Measurements from ENCODE around the gene DAPK1. TPM values are rescaled to one million over a fixed set of nuclear protein-coding genes. Genes with fewer than 3 reads are reported as not detected.

DAPK1 gene
- total and polyA plus RNA-seq, 2 donors (not counting 3 experiments of a cell fraction or from before 2014, with no cell fraction given): 58.9 to 119 TPM

DNA sequence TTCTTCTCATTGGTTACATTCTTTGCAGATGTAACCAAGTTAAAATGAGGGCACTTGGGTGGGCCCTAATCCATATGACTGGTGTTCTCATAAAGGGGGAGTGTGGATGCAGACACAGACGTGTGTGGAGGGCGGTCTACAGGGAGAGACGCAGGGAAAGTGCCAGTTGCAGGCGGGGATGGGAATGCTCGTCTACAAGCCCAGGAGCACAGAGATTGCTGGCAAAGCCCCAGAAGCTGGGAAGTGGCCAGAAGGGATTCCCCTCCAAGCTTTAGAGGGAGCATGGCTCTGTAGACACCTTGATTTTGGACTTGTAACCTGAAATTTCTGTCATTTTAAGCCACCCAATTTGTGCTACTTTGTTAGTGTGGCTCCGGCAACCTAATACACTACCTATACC, 131.4 kb downstream of the DAPK1 start:
- DNase-seq (ENCODE audit: low read depth, low spot score): no peak
- no peaks in the 10 kb centered on the region for H3K9me1 ChIP-seq (replicated peaks; ENCODE audit: control insufficient read depth, extremely low read depth, insufficient read depth, low read length)
- TF ChIP-seq MYC (IDR thresholded peaks at IDR 0.05; ENCODE audit: low read depth, low read length): no peak
- no peak for TF ChIP-seq FOS (IDR thresholded peaks at IDR 0.05; ENCODE audit: borderline replicate concordance, insufficient read depth, low read length)
- no peak for TF ChIP-seq EZH2 (IDR thresholded peaks at IDR 0.05; ENCODE audit: borderline replicate concordance, low read depth, low read length, severe bottlenecking)
- TF ChIP-seq POLR2A (IDR thresholded peaks at IDR 0.05; ENCODE audit: low read depth, low read length): no peak
- TF ChIP-seq, protein P1, sequence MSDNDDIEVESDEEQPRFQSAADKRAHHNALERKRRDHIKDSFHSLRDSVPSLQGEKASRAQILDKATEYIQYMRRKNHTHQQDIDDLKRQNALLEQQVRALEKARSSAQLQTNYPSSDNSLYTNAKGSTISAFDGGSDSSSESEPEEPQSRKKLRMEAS (IDR thresholded peaks at IDR 0.05; ENCODE audit: insufficient read depth, insufficient read length): no peak
- TF ChIP-seq POLR2AphosphoS5 (IDR thresholded peaks at IDR 0.05; ENCODE audit: insufficient read depth, low read depth, low read length): no peak
- no peak for TF ChIP-seq JUN (IDR thresholded peaks at IDR 0.05; ENCODE audit: borderline replicate concordance, insufficient read depth, insufficient read length, low read depth)
- TF ChIP-seq, protein P2, sequence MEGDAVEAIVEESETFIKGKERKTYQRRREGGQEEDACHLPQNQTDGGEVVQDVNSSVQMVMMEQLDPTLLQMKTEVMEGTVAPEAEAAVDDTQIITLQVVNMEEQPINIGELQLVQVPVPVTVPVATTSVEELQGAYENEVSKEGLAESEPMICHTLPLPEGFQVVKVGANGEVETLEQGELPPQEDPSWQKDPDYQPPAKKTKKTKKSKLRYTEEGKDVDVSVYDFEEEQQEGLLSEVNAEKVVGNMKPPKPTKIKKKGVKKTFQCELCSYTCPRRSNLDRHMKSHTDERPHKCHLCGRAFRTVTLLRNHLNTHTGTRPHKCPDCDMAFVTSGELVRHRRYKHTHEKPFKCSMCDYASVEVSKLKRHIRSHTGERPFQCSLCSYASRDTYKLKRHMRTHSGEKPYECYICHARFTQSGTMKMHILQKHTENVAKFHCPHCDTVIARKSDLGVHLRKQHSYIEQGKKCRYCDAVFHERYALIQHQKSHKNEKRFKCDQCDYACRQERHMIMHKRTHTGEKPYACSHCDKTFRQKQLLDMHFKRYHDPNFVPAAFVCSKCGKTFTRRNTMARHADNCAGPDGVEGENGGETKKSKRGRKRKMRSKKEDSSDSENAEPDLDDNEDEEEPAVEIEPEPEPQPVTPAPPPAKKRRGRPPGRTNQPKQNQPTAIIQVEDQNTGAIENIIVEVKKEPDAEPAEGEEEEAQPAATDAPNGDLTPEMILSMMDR (IDR thresholded peaks at IDR 0.05; ENCODE audit: extremely low read depth in 1 of 2, insufficient read depth in 1 of 2, low read depth in 1 of 2, low read length in 2 of 2): no peak
- TF ChIP-seq GATA2 (IDR thresholded peaks at IDR 0.05; ENCODE audit: insufficient read depth, insufficient read length, low read depth, low read length): no peak
- H3K36me3 ChIP-seq (ENCODE audit: control insufficient read depth in 2 of 2, extremely low read depth in 1 of 2, insufficient read depth in 2 of 2, low read length in 2 of 2): peaks cover under 1 to 11% of the 10 kb centered on the region in 2 experiments
- H3K27me3 ChIP-seq (ENCODE audit: control insufficient read depth in 2 of 2, insufficient read depth in 2 of 2, low read length in 2 of 2): no peaks in the 10 kb centered on the region
- H3K4me3 ChIP-seq (replicated peaks in 1 of 3; ENCODE audit: insufficient read depth in 1 of 3, low read depth in 1 of 3, low read length in 3 of 3): no peak overlapping the region
- no peaks in the 10 kb centered on the region for H4K20me1 ChIP-seq (replicated peaks; ENCODE audit: control insufficient read depth, extremely low read depth, insufficient read depth, low read length)
- POLR2A ChIA-PET: no interaction called here
- intact Hi-C loops (cut with micrococcal nuclease): no loop called here
- no peak overlapping the region for H3K27ac ChIP-seq (ENCODE audit: insufficient read depth, low read depth, low read length)
- CTCF ChIA-PET: no interaction called here
- BruUV-seq (replicated peaks): no TSS peak
- H3K79me2 ChIP-seq (ENCODE audit: control insufficient read depth, insufficient read depth, low read length): no peaks in the 10 kb centered on the region
- H2AFZ ChIP-seq (ENCODE audit: low read depth, low read length): no peak overlapping the region
- no peak overlapping the region for H3K9ac ChIP-seq (replicated peaks; ENCODE audit: extremely low read depth, insufficient read depth, low read length)
- dilution Hi-C loops (cut with MboI; ENCODE audit: extremely low pct_ligation_motif_present, low sequenced_read_pairs): no loop called here
- FAIRE-seq: no peak
- no peaks in the 10 kb centered on the region for H3K9me3 ChIP-seq (replicated peaks; ENCODE audit: control insufficient read depth, insufficient read depth, low read length)
- H3K4me2 ChIP-seq (ENCODE audit: insufficient read depth, low read length): no peak overlapping the region
- H3K4me1 ChIP-seq (ENCODE audit: control insufficient read depth, extremely low read depth, insufficient read depth, low read length): no peaks in the 10 kb centered on the region
